ES-I3 (cell line): ENCODE data around the gene GP1BA.

Experiments
- H3K36me3 ChIP-seq: 2 replicates; pipeline ENCODE4 v1.6.1; 2013; ENCODE audit warnings: mild to moderate bottlenecking, low read length, control low read depth, moderate library complexity; ENCODE audit not compliant: insufficient read depth
- H3K4me1 ChIP-seq: 2 replicates; pipeline ENCODE4 v1.6.1; 2013; ENCODE audit warnings: mild to moderate bottlenecking, control low read depth, low read length; ENCODE audit not compliant: insufficient read depth
- H3K9ac ChIP-seq: 2 replicates; pipeline ENCODE4 v1.6.1; 2013; ENCODE audit warnings: low read depth, mild to moderate bottlenecking, low read length, moderate library complexity
- H3K9me3 ChIP-seq: 2 replicates; pipeline ENCODE4 v1.6.1; 2013; ENCODE audit warnings: mild to moderate bottlenecking, low read length, moderate library complexity; ENCODE audit not compliant: control insufficient read depth, insufficient read depth

Gene GP1BA

DNA sequence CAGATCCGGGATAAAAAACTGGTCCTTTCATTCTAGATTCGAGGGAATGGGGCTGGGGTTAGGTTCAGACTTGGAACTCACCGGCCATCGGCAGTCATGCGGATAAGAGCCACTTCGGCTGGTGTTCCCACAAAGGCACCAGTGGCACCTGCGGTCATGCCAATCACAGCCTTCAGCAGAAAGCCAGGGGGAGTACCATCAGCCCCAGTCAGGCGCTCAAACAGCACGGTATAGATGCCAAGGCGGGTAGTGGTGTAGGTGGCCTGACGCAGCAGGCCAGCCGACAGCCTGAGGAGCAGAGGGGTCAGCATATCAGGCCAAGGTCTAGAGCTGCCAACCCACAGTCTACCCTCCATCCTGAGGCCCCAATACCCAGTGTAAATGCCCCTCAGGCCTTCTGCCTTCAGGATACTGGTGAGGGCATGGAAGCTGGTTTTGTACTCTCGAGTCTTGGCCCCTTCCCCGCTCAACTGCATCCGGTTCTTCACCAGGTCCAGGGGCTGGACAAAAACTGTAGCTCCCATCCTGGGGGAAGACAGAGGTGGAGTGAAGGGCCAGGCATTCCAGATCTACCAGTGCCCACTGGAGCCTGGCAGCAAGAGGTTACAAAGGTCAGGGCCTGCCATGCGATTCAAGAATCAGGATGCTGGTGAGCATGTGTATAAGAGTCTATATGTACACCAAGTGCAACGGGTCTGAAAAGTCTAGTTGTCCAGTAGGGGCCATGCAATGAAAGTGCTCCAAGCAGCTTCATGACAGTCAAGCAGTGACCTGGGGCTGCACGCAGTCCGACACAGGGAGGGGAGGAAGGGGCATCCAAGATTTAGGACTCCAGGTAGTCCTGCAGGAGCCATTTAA, 6.8 kb downstream of the GP1BA start:
- H3K4me1 ChIP-seq = peaks cover 7% of the 10 kb centered on the region; the same call in 1 of the 2 replicates
- H3K36me3 ChIP-seq = peaks cover 4% of the 10 kb centered on the region; the same call in 1 of the 2 replicates
- peak overlapping the region; percentile 98 for H3K9ac ChIP-seq
- no peaks in the 10 kb centered on the region for H3K9me3 ChIP-seq

DNA sequence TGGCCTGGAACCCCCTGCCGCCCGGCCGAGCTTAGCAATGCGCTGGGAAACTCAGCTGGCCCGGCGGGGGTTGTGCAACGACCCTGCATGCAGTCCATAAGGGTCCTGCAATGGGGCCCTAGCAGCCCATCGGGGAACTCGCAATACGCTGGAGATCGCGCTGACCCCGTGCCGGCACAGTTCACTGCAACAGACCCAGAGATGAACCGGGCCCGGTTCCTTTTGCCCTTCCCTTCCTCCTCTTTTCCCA, 7.4 kb downstream of the GP1BA start:
- Histone ChIP-seq H3K9ac (peak overlapping the region; percentile 98), H3K9me3 (no peaks in the 10 kb centered on the region), H3K36me3 (peaks cover 4% of the 10 kb centered on the region; the same call in 1 of the 2 replicates), H3K4me1 (peaks cover 9% of the 10 kb centered on the region; the same call in 1 of the 2 replicates)

DNA sequence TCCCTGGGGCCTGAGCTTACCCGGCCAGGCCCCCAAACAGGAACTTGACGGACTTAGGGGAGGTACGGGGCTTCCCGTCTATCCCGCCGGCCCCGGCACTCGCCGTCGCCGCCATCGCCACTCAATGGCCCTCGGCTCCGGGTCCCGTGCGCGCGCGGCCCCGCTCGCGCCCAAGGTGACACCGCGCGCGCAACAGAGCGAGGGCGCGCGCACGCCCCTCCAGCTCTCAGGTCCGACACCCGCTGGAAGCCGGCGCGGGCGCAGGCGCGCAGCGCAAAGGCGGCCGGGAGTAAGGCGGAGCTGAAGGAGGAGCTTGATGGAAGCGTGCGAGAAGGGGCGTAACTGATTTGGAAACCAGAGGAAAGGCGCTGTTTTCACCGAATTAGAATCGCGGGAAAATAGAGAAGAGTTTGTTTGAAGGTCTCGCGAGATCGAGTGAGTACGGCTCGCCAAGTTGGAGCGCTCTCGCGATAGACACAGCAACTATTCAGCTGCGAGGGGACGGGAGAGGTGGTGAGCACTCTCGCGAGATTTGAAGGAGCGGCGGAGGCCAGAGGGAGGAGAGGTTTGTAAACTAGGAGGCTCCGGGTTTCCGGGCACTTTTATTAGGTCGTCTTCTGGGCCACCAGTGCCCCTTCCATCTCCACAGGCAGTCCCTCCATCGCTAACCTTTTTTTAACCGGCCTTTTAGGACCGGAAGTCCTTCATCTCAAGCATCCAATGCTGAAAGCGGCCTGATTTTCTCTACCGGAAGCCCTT, 7.9 kb downstream of the GP1BA start, which contains the start of the genes RNF167 and SLC25A11:
Gene RNF167, plus strand, starts transcription at position 473 of the 759 bp plus-strand sequence. CDS start 642 bp downstream, outside the sequence.
Gene SLC25A11, minus strand, starts transcription at position 251 of the 759 bp plus-strand sequence. Its CDS starts 136 bp downstream, at position 115.
- Histone ChIP-seq H3K9ac (peak within 1 kb of the TSS; percentile 98), H3K36me3 (peaks cover 4% of the 10 kb centered on the region; the same call in 1 of the 2 replicates), H3K4me1 (peaks cover 12% of the 10 kb centered on the region; the same call in 1 of the 2 replicates), H3K9me3 (no peaks in the 10 kb centered on the region)

- H3K36me3 ChIP-seq = peaks cover 4% of the 10 kb centered on the region
- H3K9ac ChIP-seq = peak overlapping the region; percentile 98
- peaks cover 17% of the 10 kb centered on the region for H3K4me1 ChIP-seq
- H3K9me3 ChIP-seq = no peaks in the 10 kb centered on the region
Measured at GRCh38 chr17:4940555-4941318, 8.7 kb downstream of the GP1BA start.

DNA sequence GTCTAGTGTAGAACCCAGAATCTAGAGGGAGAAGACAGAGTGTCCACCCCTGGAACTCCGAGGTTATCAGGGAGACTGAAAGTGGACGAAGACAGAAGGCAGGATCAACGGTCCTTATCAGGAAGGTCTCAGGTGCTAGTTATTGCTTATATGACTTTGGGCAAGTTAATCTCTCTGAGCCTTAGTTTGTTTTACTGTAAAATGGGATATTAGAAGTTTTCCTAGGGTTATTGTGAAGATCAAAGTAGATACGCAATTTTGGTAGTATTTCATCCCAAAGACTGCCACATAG, 9.2 kb downstream of the GP1BA start:
- Histone ChIP-seq H3K9me3 (no peaks in the 10 kb centered on the region), H3K4me1 (peaks cover 22% of the 10 kb centered on the region), H3K36me3 (peaks cover 8% of the 10 kb centered on the region), H3K9ac (peak overlapping the region; percentile 98)

- no peak overlapping the region for H3K9ac ChIP-seq
- H3K4me1 ChIP-seq = peaks cover 23% of the 10 kb centered on the region
- H3K36me3 ChIP-seq = peaks cover 13% of the 10 kb centered on the region
- H3K9me3 ChIP-seq = no peaks in the 10 kb centered on the region
Measured at GRCh38 chr17:4942760-4943508, 10.9 kb downstream of the GP1BA start.

DNA sequence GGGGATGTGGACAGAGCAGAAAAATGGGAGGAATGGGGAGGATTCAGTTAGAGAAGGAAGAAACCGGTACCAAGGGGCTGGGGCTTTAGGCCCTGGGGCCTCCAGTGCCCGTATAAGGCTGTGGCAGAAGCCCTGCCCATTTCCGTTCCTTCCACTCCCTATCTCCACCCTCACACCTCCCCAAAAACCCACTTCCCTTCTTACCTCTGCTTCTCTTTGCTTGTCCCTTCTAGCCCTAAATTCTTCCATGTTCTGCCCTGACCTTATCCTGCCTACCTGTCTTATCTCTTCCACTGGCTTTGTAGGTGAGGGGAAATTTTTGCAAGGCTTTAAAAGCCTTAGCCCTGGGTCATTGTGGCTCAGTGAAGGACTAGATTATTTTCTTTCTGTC, 12.1 kb downstream of the GP1BA start:
- Histone ChIP-seq H3K4me1 (peaks cover 20% of the 10 kb centered on the region), H3K9ac (no peak overlapping the region; the same call in 1 of the 2 replicates), H3K9me3 (no peaks in the 10 kb centered on the region), H3K36me3 (peaks cover 9% of the 10 kb centered on the region)

DNA sequence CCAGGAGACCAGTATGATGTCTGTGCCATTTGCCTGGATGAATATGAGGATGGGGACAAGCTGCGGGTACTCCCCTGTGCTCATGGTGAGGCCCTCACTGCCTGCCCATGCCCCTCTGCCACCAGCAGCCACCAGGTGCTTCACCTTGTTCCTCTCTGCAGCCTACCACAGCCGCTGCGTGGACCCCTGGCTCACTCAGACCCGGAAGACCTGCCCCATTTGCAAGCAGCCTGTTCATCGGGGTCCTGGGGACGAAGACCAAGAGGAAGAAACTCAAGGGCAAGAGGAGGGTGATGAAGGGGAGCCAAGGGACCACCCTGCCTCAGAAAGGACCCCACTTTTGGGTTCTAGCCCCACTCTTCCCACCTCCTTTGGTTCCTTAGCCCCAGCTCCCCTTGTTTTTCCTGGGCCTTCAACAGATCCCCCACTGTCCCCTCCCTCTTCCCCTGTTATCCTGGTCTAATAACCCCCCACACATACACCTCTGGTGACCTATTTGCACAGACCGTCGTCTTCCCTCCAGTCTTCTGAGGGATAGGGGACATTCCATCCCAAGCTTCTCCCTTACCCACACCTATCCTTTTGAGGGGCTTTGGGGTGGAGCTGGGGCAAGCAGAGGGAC, 12.6 kb downstream of the GP1BA start:
- Histone ChIP-seq H3K36me3 (peaks cover 9% of the 10 kb centered on the region), H3K4me1 (peaks cover 20% of the 10 kb centered on the region), H3K9ac (no peak overlapping the region; the same call in 1 of the 2 replicates), H3K9me3 (no peaks in the 10 kb centered on the region)

GRCh38 chr17:4945176-4945943, 13.3 kb downstream of the GP1BA start:
- H3K9ac ChIP-seq = no peak overlapping the region
- H3K4me1 ChIP-seq = peaks cover 20% of the 10 kb centered on the region
- H3K36me3 ChIP-seq = peaks cover 9% of the 10 kb centered on the region
- H3K9me3 ChIP-seq = no peaks in the 10 kb centered on the region

- H3K9me3 ChIP-seq = no peaks in the 10 kb centered on the region
- peaks cover 20% of the 10 kb centered on the region for H3K4me1 ChIP-seq
- 0 out of 2 replicates have a peak overlapping the region, but pooled peaks have one; percentile 76 for H3K9ac ChIP-seq
- H3K36me3 ChIP-seq = peaks cover 9% of the 10 kb centered on the region
Measured at GRCh38 chr17:4945944-4946280, 13.8 kb downstream of the GP1BA start.

- H3K4me1 ChIP-seq = peaks cover 20% of the 10 kb centered on the region
- H3K36me3 ChIP-seq = peaks cover 9% of the 10 kb centered on the region
- peak overlapping the region; percentile 76 for H3K9ac ChIP-seq
- H3K9me3 ChIP-seq = no peaks in the 10 kb centered on the region
Measured at GRCh38 chr17:4946312-4946976, 14.4 kb downstream of the GP1BA start.

- H3K9me3 ChIP-seq = no peaks in the 10 kb centered on the region
- peak overlapping the region; percentile 76 for H3K9ac ChIP-seq
- H3K36me3 ChIP-seq = peaks cover 9% of the 10 kb centered on the region
- peaks cover 25% of the 10 kb centered on the region for H3K4me1 ChIP-seq
Measured at GRCh38 chr17:4947010-4947410, 14.9 kb downstream of the GP1BA start.
